ENCODE data around the gene SBF2.

- TF ChIP-seq FOXJ3 (CRISPR knock-in tag; IDR thresholded peaks at IDR 0.05) (no peak), ZFP36 (IDR thresholded peaks at IDR 0.05; ENCODE audit: low read depth, low read length, partially characterized antibody) (no peak), MYC (IDR thresholded peaks at IDR 0.05; ENCODE audit: low read depth, low read length) (no peak), MYC (CRISPR knock-in tag; IDR thresholded peaks at IDR 0.05; ENCODE audit: borderline replicate concordance, low read depth) (no peak), ZBTB33 (CRISPR knock-in tag; IDR thresholded peaks at IDR 0.05) (no peak), ZNF121 (CRISPR knock-in tag; conservative IDR thresholded peaks at IDR 0.05) (no peak)
Measured at GRCh38 chr11:9899676-9900075, 394.3 kb downstream of the SBF2 start.
